Stimulated activated CD4-positive, alpha-beta T cell treated with anti-CD3 and anti-CD28 coated beads, Interleukin-15, amount 100 ng/mL, for 1 hour (primary cell): ENCODE measurements around the gene SYT1.
"Not testable (repeated sequence)": the region's sequence is repeated elsewhere in the genome, so short reads cannot be mapped to it uniquely, and the experiment has no call there.

Experiments used
- DNase-seq, 2 donors: peaks; one replicate each; pipeline ENCODE4 v3.0.0-alpha.2; 2020; ENCODE audit warnings: low read depth in 1 of 2, low spot score in 1 of 2

The SYT1 gene

DNA sequence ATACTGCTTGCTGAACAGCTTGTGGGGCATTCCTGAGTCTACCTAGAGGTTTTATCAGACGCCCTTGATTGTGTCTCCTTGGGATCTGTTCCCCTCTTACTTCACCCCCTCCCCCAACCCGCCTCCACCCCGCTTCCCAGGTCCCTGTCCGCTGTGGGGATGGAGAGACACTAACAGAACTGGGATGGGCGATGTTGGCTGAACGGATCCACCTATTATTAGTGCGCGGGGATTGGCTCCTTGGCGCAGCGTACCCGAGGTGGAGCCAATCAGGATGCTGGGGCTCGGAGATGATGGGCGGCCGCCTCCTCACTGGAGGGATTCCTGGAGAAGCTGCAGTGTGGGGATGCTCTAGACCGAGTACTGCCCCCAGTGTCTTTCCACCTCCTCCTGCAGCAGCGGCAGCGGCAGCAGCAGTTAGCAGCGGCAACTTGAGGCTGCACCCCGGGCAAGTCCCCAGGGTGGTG is at the start of gene SYT1:
Gene SYT1 (plus strand): TSS at position 372 of the 467 bp plus-strand sequence.
- DNase-seq, result no peak

DNA sequence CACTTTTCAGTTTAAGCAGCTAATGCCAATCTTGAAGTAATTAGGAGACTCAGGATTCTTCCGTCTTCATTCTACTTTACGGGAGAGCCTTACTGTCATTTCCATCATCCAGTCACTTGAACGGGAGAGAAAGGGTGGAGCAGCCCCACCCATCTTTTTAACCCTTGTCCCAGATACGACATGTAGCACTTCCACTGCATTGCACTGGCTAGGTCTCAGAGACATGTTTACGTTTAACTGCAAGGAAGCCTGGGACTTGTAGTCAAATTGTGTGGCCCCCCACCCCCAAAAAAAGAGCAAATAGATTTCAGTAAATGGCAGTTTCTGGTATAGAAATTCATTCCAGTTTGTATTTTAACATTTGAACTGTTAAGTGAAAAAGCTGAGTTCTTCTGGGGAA is 46.1 kb upstream of the SYT1 start:
- no peak for DNase-seq

DNA sequence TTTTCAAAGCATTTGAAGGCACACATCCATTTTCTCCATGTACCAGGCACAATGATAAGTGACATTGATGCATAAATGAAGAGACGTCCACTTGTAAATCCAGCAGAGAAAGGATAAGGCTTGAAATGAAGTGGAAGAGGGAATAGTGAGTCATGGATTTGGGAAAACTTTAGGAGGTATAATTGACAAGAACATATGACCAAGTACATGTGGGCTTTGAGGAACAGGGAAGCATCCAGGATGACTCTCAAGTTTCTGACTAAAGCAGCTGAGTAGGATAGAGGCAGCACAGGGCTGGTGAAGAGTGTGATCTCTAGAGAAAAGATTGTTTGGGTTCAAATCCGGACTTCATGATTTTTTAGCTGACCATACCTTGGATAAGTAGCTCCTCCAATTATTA is 43.6 kb upstream of the SYT1 start:
- no peak for DNase-seq

- DNase-seq, result no peak
Observed at GRCh38 chr12:78824918-78825317, 39.7 kb upstream of the SYT1 start.

- no peak for DNase-seq
Observed at GRCh38 chr12:78829690-78830089, 34.9 kb upstream of the SYT1 start.

GRCh38 chr12:78835493-78835892 is 29.1 kb upstream of the SYT1 start:
- no peak for DNase-seq

- not testable (repeated sequence) for DNase-seq
Observed at GRCh38 chr12:78840518-78841019, 24.0 kb upstream of the SYT1 start.

- no peak for DNase-seq
Observed at GRCh38 chr12:78853231-78853630, 11.3 kb upstream of the SYT1 start.

GRCh38 chr12:78863482-78864402 is 832 bp upstream of the SYT1 start:
- no peak for DNase-seq

- no peak for DNase-seq
Observed at GRCh38 chr12:78864870-78865463, 393 bp downstream of the SYT1 start.

DNA sequence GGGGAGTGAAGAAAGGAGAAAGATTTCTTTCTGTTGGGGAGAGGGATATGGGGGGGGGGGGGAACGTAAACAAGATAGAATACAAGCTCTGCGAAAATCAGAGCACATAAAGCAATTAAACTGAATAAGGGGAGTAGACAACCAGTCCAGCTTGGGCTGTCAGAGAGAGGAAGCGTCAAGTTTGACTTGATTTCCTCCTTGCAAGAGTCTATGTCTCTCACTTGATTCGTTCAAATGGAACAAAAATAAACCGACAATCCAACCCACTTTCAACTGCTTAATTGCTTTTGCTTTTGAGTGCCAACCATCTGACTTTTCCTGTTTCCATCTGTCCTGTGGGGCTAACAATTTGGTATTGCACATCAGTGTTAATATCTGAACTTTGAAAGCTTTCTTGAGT is 942 bp downstream of the SYT1 start:
- no peak for DNase-seq

GRCh38 chr12:78866518-78866917 is 1.9 kb downstream of the SYT1 start:
- no peak for DNase-seq

DNA sequence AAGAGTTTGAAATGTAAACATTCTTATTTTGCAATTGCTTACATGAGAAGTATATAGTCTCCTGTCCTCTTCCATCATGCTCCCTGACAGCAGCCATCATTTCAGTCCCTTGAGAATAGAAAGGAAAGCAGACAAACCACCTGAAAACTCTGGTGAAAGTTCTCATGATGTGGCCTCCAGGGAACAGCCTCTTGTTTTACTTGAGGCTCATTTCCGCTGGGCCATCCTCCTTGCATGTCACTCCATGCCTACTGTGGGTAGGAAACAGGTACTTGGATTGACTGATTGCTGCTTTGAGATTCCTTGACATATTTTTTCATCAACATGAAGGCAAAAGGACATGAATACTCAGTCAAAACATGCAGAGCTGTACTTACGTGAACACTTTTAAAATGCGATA is 6.0 kb downstream of the SYT1 start:
- no peak for DNase-seq

DNA sequence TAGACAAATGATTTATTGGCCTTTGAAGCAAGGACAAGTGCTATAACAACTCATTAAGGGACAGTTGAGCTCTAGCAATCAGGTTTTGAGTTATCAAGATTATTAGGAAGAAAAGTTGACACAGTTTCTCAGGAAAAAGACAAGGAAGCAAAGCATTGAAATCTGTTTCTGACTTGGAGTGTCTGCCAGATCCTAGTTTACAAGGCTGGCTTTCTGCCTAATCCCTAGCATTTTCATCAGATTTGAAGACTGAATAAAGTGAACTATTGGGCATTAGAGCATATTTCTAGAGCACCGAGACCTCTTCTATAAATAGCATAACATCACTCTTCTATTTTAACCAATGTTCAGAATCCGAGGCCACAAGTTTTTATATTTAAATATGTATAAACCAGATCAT is 7.0 kb downstream of the SYT1 start:
- no peak for DNase-seq

GRCh38 chr12:78878459-78878858 is 13.9 kb downstream of the SYT1 start:
- no peak for DNase-seq

- DNase-seq, result no peak
Observed at GRCh38 chr12:78878866-78879265, 14.3 kb downstream of the SYT1 start.

DNA sequence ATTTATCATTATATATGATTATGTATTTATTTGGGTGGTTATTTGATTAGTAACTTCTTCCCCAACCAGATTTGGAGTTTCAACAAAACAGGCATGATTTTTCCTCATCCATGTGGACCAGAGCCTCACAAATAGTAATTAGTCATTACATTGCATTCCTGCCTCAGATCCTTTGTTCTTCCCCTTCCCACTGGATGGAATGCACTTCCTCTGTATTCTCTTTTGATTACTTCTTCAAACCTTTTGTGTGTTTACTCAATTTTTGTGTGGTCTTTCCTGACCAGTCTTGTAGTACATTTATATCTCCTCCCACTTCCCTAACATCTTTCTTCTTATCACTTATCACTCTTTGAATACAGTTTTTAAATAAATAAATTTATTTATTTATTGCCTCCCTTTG is 15.5 kb downstream of the SYT1 start:
- DNase-seq, result no peak

DNA sequence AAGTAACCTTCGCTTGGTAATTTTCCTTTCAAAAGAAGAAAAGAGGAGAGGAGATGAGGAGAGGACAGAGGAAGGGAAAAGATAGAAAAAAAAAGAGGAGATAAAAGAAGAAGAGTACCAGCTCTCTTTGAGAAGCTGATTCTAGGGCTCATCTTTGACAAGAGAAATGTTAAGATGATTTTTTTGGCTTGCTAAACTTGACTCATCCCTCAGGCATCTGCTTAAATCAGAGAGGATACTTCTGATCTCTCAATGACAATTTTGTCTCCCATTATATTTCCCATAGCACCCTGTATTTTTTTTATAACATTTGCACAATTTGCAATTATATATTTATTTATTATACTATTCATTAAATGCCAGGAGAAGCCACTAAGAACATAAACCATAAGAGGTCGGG is 17.1 kb downstream of the SYT1 start:
- DNase-seq, result no peak

DNA sequence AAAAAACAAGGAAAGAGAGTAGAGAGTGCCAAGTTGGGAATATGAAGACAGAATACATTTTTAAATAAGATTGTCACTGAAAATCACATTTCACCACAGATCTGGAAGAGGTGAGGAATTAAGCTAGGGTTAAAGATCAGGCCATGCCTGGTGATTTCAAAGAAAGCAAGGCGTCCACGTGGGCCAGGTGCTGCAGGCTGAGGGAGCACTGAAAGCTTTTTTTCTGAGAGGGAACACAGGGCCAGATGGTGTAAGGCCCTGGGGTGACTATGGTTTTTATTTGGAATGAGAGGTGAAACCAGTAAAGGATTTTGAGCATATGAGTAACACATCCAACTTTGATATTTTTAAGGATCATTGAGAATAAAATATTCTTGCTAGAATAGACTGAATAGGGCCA is 20.9 kb downstream of the SYT1 start:
- no peak for DNase-seq

DNA sequence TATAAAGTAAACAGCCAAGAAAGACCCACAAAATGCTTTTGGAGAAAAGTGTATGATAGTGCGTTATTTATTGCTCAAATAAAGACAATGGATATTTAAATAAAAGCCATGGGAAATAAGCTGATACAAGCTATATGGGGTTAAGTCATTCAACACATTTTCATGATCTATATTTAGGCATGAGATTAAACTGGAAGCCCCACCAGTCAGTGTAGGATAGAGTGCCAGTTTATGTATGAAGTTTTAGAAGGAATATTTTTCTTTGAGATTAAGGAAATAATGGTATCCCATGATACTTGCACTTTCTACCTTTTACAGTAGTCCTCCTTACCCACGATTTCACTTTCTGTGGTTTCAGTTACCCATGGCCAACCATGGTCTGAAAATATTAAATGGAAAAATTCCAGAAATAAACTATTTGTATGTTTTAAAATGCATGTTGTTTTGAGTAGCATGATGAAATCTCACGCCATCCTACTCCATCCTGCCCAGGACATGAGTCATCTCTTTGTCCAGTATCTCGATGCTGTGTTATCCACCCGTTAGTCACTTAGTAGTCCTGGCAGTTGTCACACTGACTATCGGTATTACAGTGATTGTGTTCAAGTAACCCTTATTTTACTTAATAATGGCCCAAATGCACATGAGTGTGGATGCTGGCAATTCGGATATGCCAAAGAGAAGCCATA is 22.3 kb downstream of the SYT1 start:
- no peak for DNase-seq

DNA sequence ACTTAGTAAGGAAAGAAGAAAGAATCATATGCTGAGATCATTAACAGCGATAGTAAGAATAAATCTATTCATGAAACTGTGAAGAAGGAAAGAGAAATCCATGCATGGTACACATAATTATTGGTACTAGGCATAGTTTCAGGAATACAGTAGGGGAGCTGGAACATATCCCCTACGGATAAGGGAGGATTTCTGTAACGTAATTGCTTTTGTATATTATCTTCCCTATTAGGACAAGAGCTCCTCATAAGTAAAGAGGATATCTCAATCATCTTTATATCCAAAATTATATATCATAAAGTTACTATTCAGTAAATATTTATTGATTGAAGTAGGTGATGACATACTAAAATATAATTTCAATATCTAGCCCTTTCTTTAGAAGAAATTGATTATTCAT is 22.9 kb downstream of the SYT1 start:
- DNase-seq, result no peak

DNA sequence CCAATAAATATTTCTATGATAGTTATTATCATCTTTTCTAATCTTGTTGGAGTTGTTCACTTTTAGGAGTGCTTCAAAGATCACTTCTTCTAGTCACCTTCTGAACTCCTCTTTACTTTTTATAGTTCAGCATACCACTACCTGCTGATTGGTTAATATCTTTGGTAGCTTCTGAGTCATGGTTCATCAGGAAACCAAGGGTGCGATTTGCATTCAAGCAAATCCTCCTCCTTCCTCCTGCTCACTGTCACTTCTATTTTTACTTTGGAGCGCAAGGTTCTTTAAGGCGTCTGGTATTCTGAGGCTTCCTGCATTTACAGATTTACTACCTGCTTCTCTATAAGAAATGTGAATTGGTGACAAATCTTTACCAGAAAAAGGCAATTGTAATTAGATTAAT is 24.0 kb downstream of the SYT1 start:
- no peak for DNase-seq
